Measurements from ENCODE around the gene MB21D2. TPM values are rescaled to one million over a fixed set of nuclear protein-coding genes. Genes with fewer than 3 reads are reported as not detected.

Gene MB21D2
- total and polyA plus RNA-seq, 2 of the 8 experiments (the other 6 are each of a cell fraction or from before 2014, with no cell fraction given) = 10.0 to 21.0 TPM

DNA sequence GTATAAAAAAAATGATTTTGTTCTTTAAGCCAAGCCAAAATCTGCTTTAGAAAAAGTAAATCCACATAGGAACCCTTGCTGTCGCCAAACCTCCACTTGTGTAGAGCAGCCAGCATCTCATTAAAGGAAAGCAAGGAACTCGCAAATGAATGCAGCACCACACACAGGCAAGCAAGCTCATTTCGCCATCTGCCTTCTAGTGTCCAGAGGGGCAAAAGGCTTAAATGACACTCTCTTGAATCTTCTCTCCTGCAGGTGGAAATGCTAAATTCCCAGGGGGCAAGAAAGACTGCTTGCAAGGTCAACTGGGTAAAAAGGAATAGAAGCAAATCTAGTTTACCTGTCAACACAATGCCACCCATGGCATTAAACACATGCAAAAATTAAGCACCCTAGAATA lies 2.4 kb downstream of the MB21D2 start:
- Histone ChIP-seq H3K9ac (replicated peaks in 1 of 4; ENCODE audit: extremely low read depth in 1 of 4, low read depth in 3 of 4, low read length in 3 of 4) (no peak overlapping the region), H3K4me3 (ENCODE audit: extremely low read depth in 1 of 4, insufficient read depth in 2 of 4, low read depth in 3 of 4, low read length in 4 of 4) (peak overlapping the region; percentile 89 to 98 (median 92); a peak in 5 of 8 replicates)
- POLR2A ChIA-PET (ENCODE audit: partially characterized antibody) = interaction anchor here (1.0 to 2.8 kb wide), 6 partner anchors 11 to 35 kb away, joined by 3 to 17 read pairs (median 4); no protein-coding TSS in a partner anchor
- TF ChIP-seq CBX8 (IDR thresholded peaks at IDR 0.05; ENCODE audit: borderline replicate concordance, low read depth, low read length) (no peak), SP1 (IDR thresholded peaks at IDR 0.05; ENCODE audit: low read depth, low read length) (no peak), RAD21 (IDR thresholded peaks at IDR 0.05 in 1 of 2, conservative IDR thresholded peaks at IDR 0.05 in 1 of 2; ENCODE audit: low read depth in 2 of 2, low read length in 2 of 2) (peak; percentile 57 to 64), KDM1A (IDR thresholded peaks at IDR 0.05; ENCODE audit: borderline replicate concordance, low read length) (no peak), YY1 (IDR thresholded peaks at IDR 0.05; ENCODE audit: low read depth, low read length) (0 out of 2 replicates have a peak, but pooled peaks have one; percentile 62), HDAC2 (IDR thresholded peaks at IDR 0.05; ENCODE audit: borderline replicate concordance in 1 of 2, low read depth in 2 of 2, low read length in 2 of 2) (no peak)
- TF ChIP-seq, protein P1, sequence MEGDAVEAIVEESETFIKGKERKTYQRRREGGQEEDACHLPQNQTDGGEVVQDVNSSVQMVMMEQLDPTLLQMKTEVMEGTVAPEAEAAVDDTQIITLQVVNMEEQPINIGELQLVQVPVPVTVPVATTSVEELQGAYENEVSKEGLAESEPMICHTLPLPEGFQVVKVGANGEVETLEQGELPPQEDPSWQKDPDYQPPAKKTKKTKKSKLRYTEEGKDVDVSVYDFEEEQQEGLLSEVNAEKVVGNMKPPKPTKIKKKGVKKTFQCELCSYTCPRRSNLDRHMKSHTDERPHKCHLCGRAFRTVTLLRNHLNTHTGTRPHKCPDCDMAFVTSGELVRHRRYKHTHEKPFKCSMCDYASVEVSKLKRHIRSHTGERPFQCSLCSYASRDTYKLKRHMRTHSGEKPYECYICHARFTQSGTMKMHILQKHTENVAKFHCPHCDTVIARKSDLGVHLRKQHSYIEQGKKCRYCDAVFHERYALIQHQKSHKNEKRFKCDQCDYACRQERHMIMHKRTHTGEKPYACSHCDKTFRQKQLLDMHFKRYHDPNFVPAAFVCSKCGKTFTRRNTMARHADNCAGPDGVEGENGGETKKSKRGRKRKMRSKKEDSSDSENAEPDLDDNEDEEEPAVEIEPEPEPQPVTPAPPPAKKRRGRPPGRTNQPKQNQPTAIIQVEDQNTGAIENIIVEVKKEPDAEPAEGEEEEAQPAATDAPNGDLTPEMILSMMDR (IDR thresholded peaks at IDR 0.05; ENCODE audit: control extremely low read depth in 1 of 3, insufficient read depth in 1 of 3, low read depth in 1 of 3, low read length in 3 of 3) = peak in 2 of 3 experiments; percentile 48 to 51; a peak in 3 of 4 replicates
- TF ChIP-seq, protein P2, sequence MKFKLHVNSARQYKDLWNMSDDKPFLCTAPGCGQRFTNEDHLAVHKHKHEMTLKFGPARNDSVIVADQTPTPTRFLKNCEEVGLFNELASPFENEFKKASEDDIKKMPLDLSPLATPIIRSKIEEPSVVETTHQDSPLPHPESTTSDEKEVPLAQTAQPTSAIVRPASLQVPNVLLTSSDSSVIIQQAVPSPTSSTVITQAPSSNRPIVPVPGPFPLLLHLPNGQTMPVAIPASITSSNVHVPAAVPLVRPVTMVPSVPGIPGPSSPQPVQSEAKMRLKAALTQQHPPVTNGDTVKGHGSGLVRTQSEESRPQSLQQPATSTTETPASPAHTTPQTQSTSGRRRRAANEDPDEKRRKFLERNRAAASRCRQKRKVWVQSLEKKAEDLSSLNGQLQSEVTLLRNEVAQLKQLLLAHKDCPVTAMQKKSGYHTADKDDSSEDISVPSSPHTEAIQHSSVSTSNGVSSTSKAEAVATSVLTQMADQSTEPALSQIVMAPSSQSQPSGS (IDR thresholded peaks at IDR 0.05; ENCODE audit: low read length) = no peak

More for the DNA sequence above, 2.4 kb downstream of the MB21D2 start:
- H2BK12ac ChIP-seq (ENCODE audit: low read depth, low read length) = no peak overlapping the region
- peak overlapping the region; percentile 11; the same call in 1 of the 2 replicates for H3K18ac ChIP-seq (ENCODE audit: extremely low read depth, low read length)
- peaks cover 28 to 55% of the 10 kb centered on the region in 2 experiments for H3K79me2 ChIP-seq (ENCODE audit: control insufficient read depth in 1 of 2, insufficient read depth in 2 of 2, low read length in 2 of 2)
- H3K56ac ChIP-seq (replicated peaks; ENCODE audit: insufficient read length, low read depth, low read length) = no peak overlapping the region
- H4K20me1 ChIP-seq (replicated peaks in 1 of 2; ENCODE audit: control insufficient read depth in 1 of 2, insufficient read depth in 2 of 2, low read length in 2 of 2) = peaks cover 6 to 7% of the 10 kb centered on the region in 2 experiments
- no peak overlapping the region for H4K5ac ChIP-seq (ENCODE audit: insufficient read length, low read depth, low read length)
- no peak overlapping the region for H3K23ac ChIP-seq (ENCODE audit: insufficient read length)
- no peak overlapping the region for H2AK5ac ChIP-seq (ENCODE audit: low read depth, low read length)
- no peak overlapping the region for H2AFZ ChIP-seq (ENCODE audit: low read length)
- peak overlapping the region; percentile 72 to 96 for H3K4me2 ChIP-seq (ENCODE audit: insufficient read depth in 1 of 2, low read depth in 2 of 2, low read length in 2 of 2)
- H3K36me3 ChIP-seq (ENCODE audit: control insufficient read depth in 2 of 4, insufficient read depth in 4 of 4, low read length in 3 of 4) = no peaks in the 10 kb centered on the region
- no peaks in the 10 kb centered on the region for H3K27me3 ChIP-seq (replicated peaks in 1 of 4; ENCODE audit: control insufficient read depth in 3 of 4, extremely low read depth in 1 of 4, insufficient read depth in 3 of 4, low read length in 3 of 4)
- H3K27ac ChIP-seq (ENCODE audit: low read depth, low read length) = no peak overlapping the region
- H4K91ac ChIP-seq (replicated peaks; ENCODE audit: insufficient read length, low read length) = no peak overlapping the region
- H3K23me2 ChIP-seq (ENCODE audit: low read depth, low read length) = peaks cover 15% of the 10 kb centered on the region; the same call in 1 of the 2 replicates
- peaks cover 2% of the 10 kb centered on the region; the same call in 1 of the 2 replicates for H3K79me1 ChIP-seq (ENCODE audit: low read depth, low read length)
- no peak overlapping the region for H3K4ac ChIP-seq (replicated peaks; ENCODE audit: insufficient read length, low read depth, low read length)
- CTCF ChIA-PET (ENCODE audit: partially characterized antibody) = interaction anchor here (0.5 to 6.1 kb wide), 23 partner anchors 12 to 505 kb away, joined by 3 to 60 read pairs (median 5); no protein-coding TSS in a partner anchor
- FAIRE-seq (peak; percentile 45), DNase-seq (ENCODE audit: low read depth in 1 of 2, low spot score in 2 of 2) (no peak)
- H2BK5ac ChIP-seq (ENCODE audit: low read depth, low read length) = no peak overlapping the region
- no peak overlapping the region for H2BK15ac ChIP-seq (ENCODE audit: low read length)
- 13% methylated on average over 3 of the region's 3 CpGs; no CpG with 5 or more reads in 1 of the 2 experiments for WGBS, 2 experiments (ENCODE audit: extremely low coverage in 1 of 2, insufficient coverage in 1 of 2, insufficient read length in 1 of 2, insufficient replicate concordance in 2 of 2, low coverage in 1 of 2, low lambda C conversion rate in 2 of 2, missing lambda C conversion rate in 1 of 2)
- H2BK120ac ChIP-seq (replicated peaks; ENCODE audit: low read depth, low read length) = no peak overlapping the region
- H4K8ac ChIP-seq (ENCODE audit: extremely low read depth, insufficient read depth, low read length) = no peak overlapping the region
- no peak overlapping the region for H3K14ac ChIP-seq (ENCODE audit: insufficient read length)
- no peaks in the 10 kb centered on the region for H3K9me3 ChIP-seq (ENCODE audit: insufficient read depth in 2 of 2, low read depth in 1 of 2, low read length in 1 of 2)
- peaks cover 0 to 22% (median 17%) of the 10 kb centered on the region in 4 experiments; a peak in 4 of 7 replicates for H3K4me1 ChIP-seq (replicated peaks in 1 of 4; ENCODE audit: control insufficient read depth in 3 of 4, insufficient read depth in 4 of 4, low read length in 3 of 4)
- H2BK20ac ChIP-seq (ENCODE audit: low read length) = no peak overlapping the region

Data from H1 (cell line).